ENCODE data around the gene PGAP3. TPM values are rescaled to one million over a fixed set of nuclear protein-coding genes. Genes with fewer than 3 reads are reported as not detected.

Gene PGAP3
- total and polyA plus RNA-seq, 3 donors from 2014 or later, result 21.1 to 37.4 (median 28.6) TPM

DNA sequence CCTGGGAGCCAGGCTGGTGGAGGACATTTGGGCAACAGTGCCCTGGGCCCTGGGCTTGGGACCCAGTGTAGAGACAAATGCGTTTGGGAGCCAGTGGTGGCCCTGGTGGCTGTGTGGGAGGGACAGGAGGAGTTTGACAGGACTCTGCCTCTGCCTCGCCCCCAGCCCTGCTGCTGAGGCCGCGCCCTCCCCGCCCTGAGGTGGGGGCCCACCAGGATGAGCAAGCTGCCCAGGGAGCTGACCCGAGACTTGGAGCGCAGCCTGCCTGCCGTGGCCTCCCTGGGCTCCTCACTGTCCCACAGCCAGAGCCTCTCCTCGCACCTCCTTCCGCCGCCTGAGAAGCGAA, 34.6 kb downstream of the PGAP3 start:
- no peak for DNase-seq
- intact Hi-C loops (cut with DNase I; ENCODE audit: low total_unique reads), result no loop called here
- TF ChIP-seq, protein P1, sequence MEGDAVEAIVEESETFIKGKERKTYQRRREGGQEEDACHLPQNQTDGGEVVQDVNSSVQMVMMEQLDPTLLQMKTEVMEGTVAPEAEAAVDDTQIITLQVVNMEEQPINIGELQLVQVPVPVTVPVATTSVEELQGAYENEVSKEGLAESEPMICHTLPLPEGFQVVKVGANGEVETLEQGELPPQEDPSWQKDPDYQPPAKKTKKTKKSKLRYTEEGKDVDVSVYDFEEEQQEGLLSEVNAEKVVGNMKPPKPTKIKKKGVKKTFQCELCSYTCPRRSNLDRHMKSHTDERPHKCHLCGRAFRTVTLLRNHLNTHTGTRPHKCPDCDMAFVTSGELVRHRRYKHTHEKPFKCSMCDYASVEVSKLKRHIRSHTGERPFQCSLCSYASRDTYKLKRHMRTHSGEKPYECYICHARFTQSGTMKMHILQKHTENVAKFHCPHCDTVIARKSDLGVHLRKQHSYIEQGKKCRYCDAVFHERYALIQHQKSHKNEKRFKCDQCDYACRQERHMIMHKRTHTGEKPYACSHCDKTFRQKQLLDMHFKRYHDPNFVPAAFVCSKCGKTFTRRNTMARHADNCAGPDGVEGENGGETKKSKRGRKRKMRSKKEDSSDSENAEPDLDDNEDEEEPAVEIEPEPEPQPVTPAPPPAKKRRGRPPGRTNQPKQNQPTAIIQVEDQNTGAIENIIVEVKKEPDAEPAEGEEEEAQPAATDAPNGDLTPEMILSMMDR (IDR thresholded peaks at IDR 0.05), result no peak
- TF ChIP-seq POLR2A (IDR thresholded peaks at IDR 0.05), result no peak
- Histone ChIP-seq H3K27ac (peak overlapping the region in 1 of 2 donors; percentile 15), H3K9me3 (no peaks in the 10 kb centered on the region), H3K36me3 (ENCODE audit: low read depth, missing control alignments) (no peaks in the 10 kb centered on the region), H3K27me3 (no peaks in the 10 kb centered on the region), H3K4me1 (peaks cover 23% of the 10 kb centered on the region), H3K4me3 (no peak overlapping the region)
- 84 to 100% methylated on average over 1 to 12 of the region's 12 CpGs for WGBS, 2 donors

DNA sequence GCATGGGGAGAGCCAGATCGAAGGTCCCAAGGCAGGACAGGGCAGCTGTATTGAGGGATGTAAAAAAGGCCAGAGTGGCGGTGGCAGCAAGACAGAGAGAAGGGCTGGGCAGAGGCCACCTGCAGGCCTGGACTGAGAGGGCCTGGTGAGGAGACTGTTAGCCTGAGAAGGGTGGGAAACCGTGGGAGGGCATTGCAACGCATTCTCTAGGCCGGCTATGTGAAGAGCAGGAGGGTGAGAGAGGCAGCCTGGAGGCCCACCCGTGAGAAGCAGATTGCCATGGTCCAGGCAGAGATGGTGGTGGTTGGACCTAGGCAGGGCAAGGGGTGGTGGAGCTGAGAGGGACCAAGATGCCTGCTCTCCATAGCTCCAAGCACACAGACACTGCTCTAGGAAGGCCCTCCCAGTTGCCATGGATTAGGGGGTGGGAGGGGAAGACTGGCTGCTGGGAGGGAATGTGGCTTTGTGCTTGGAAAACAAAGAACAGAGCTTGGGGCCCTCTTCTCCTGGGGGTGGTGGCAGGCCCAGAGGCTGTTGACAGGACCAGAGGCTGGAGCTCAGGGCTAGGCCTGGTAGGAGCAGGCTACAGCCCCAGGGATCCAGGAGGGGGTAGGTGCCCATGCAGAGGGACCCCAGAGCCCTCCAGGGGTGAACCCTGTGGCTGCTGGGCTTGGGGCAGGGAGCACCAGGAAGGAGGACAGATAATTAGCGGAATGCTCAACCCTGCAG, 35.1 kb downstream of the PGAP3 start:
- WGBS, 2 donors, result 45 to 66% methylated on average over 6 to 7 of the region's 7 CpGs
- Histone ChIP-seq H3K27ac (peak overlapping the region in 1 of 2 donors; percentile 15), H3K36me3 (ENCODE audit: low read depth, missing control alignments) (no peaks in the 10 kb centered on the region), H3K4me3 (no peak overlapping the region), H3K27me3 (no peaks in the 10 kb centered on the region), H3K4me1 (peaks cover 23% of the 10 kb centered on the region), H3K9me3 (no peaks in the 10 kb centered on the region)
- intact Hi-C loops (cut with DNase I; ENCODE audit: low total_unique reads), result no loop called here
- no peak for DNase-seq
- TF ChIP-seq, protein P1 (IDR thresholded peaks at IDR 0.05), result no peak
- TF ChIP-seq POLR2A (IDR thresholded peaks at IDR 0.05), result no peak

GRCh38 chr17:39651923-39652586, 35.8 kb downstream of the PGAP3 start:
- Histone ChIP-seq H3K4me1 (peaks cover 23% of the 10 kb centered on the region), H3K9me3 (no peaks in the 10 kb centered on the region), H3K36me3 (ENCODE audit: low read depth, missing control alignments) (no peaks in the 10 kb centered on the region), H3K4me3 (no peak overlapping the region), H3K27ac (no peak overlapping the region), H3K27me3 (no peaks in the 10 kb centered on the region)
- 63 to 82% methylated on average over 7 to 8 of the region's 8 CpGs for WGBS, 2 donors
- TF ChIP-seq POLR2A (IDR thresholded peaks at IDR 0.05), result no peak
- TF ChIP-seq, protein P1 (IDR thresholded peaks at IDR 0.05), result no peak
- intact Hi-C loops (cut with DNase I; ENCODE audit: low total_unique reads), result no loop called here
- no peak for DNase-seq

DNA sequence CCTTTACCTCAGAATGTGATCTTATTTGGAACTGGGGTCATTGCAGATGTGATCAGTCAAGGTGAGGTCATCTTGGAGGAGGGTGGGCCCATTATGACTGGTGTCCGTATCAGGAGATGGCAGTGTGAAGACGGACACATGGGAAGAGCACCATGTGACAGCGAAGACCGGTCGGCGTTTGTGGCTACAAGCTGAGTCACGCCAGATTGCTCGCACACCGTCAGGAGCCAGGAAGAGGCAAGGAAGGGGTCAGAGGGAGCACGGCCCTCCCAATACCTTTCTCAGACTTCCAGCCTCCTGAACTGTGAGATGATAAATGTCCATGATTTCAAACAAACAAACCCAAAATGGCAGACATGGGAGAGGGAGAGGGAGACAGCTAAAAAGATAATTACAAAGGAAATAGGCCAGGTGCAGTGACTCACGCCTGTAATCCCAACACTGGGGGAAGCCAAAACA, 37.7 kb downstream of the PGAP3 start:
- no peaks in the 10 kb centered on the region for H3K36me3 ChIP-seq (ENCODE audit: low read depth, missing control alignments)
- no peaks in the 10 kb centered on the region for H3K27me3 ChIP-seq
- no peak overlapping the region for H3K27ac ChIP-seq
- H3K9me3 ChIP-seq, result no peaks in the 10 kb centered on the region
- WGBS, 2 donors, result 90 to 94% methylated on average over 11 of the region's 11 CpGs
- TF ChIP-seq, protein P1 (IDR thresholded peaks at IDR 0.05), result no peak
- TF ChIP-seq POLR2A (IDR thresholded peaks at IDR 0.05), result no peak
- no peak for DNase-seq
- no peak overlapping the region for H3K4me3 ChIP-seq
- intact Hi-C loops (cut with DNase I; ENCODE audit: low total_unique reads), result no loop called here
- H3K4me1 ChIP-seq, result peaks cover 23% of the 10 kb centered on the region
